ENCODE data around the gene GCNT4. TPM values are rescaled to one million over a fixed set of nuclear protein-coding genes. Genes with fewer than 3 reads are reported as not detected.

Gene GCNT4
- total and polyA plus RNA-seq, 2 donors (not counting 1 experiment from before 2014, with no cell fraction given) = 3.6 to 14.6 TPM

- Histone ChIP-seq H3K9ac (ENCODE audit: insufficient read depth, low read length) (no peak overlapping the region), H3K27me3 (ENCODE audit: control insufficient read depth, insufficient read depth, low read length) (no peaks in the 10 kb centered on the region), H3K27ac (ENCODE audit: insufficient read depth, low read length) (no peak overlapping the region), H3K4me3 (replicated peaks in 1 of 4; ENCODE audit: control extremely low read depth in 1 of 4, insufficient read depth in 1 of 4, low read depth in 3 of 4, low read length in 4 of 4) (no peak overlapping the region), H2AFZ (ENCODE audit: low read length) (no peak overlapping the region), H3K4me1 (ENCODE audit: control insufficient read depth, extremely low read depth, insufficient read depth, low read length) (no peaks in the 10 kb centered on the region), H3K79me2 (ENCODE audit: control insufficient read depth, insufficient read depth, low read length) (no peaks in the 10 kb centered on the region), H3K9me3 (ENCODE audit: control insufficient read depth, insufficient read depth, low read depth, low read length) (no peaks in the 10 kb centered on the region), H3K4me2 (ENCODE audit: extremely low read depth, insufficient read depth, low read length) (no peak overlapping the region), H3K36me3 (ENCODE audit: control insufficient read depth, insufficient read depth, low read length) (no peaks in the 10 kb centered on the region), H4K20me1 (ENCODE audit: control insufficient read depth, extremely low read depth, insufficient read depth, low read length) (no peaks in the 10 kb centered on the region)
- DNase-seq (ENCODE audit: low read depth in 2 of 2) = peak in 1 of 2 donors; percentile 28
- TF ChIP-seq, protein P1, sequence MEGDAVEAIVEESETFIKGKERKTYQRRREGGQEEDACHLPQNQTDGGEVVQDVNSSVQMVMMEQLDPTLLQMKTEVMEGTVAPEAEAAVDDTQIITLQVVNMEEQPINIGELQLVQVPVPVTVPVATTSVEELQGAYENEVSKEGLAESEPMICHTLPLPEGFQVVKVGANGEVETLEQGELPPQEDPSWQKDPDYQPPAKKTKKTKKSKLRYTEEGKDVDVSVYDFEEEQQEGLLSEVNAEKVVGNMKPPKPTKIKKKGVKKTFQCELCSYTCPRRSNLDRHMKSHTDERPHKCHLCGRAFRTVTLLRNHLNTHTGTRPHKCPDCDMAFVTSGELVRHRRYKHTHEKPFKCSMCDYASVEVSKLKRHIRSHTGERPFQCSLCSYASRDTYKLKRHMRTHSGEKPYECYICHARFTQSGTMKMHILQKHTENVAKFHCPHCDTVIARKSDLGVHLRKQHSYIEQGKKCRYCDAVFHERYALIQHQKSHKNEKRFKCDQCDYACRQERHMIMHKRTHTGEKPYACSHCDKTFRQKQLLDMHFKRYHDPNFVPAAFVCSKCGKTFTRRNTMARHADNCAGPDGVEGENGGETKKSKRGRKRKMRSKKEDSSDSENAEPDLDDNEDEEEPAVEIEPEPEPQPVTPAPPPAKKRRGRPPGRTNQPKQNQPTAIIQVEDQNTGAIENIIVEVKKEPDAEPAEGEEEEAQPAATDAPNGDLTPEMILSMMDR (conservative IDR thresholded peaks at IDR 0.05 in 1 of 2, IDR thresholded peaks at IDR 0.05 in 1 of 2; ENCODE audit: low read depth in 1 of 2, low read length in 2 of 2) = no peak
These were observed 21.0 kb downstream of the GCNT4 start for GRCh38 chr5:75031366-75031765.

GRCh38 chr5:75028090-75028489 lies 24.3 kb downstream of the GCNT4 start:
- no peak overlapping the region for H3K27ac ChIP-seq (ENCODE audit: insufficient read depth, low read length)
- H3K9me3 ChIP-seq (ENCODE audit: control insufficient read depth, insufficient read depth, low read depth, low read length) = no peaks in the 10 kb centered on the region
- H2AFZ ChIP-seq (ENCODE audit: low read length) = no peak overlapping the region
- no peaks in the 10 kb centered on the region for H3K27me3 ChIP-seq (ENCODE audit: control insufficient read depth, insufficient read depth, low read length)
- H3K4me3 ChIP-seq (replicated peaks in 1 of 4; ENCODE audit: control extremely low read depth in 1 of 4, insufficient read depth in 1 of 4, low read depth in 3 of 4, low read length in 4 of 4) = no peak overlapping the region
- no peak overlapping the region for H3K9ac ChIP-seq (ENCODE audit: insufficient read depth, low read length)
- no peak for DNase-seq (ENCODE audit: low read depth in 2 of 2)
- no peaks in the 10 kb centered on the region for H3K79me2 ChIP-seq (ENCODE audit: control insufficient read depth, insufficient read depth, low read length)
- TF ChIP-seq EZH2 (IDR thresholded peaks at IDR 0.05; ENCODE audit: low read length, missing control alignments) = no peak
- TF ChIP-seq, protein P1 (conservative IDR thresholded peaks at IDR 0.05 in 1 of 2, IDR thresholded peaks at IDR 0.05 in 1 of 2; ENCODE audit: low read depth in 1 of 2, low read length in 2 of 2) = no peak
- H3K4me1 ChIP-seq (ENCODE audit: control insufficient read depth, extremely low read depth, insufficient read depth, low read length) = no peaks in the 10 kb centered on the region
- no peak overlapping the region for H3K4me2 ChIP-seq (ENCODE audit: extremely low read depth, insufficient read depth, low read length)
- H4K20me1 ChIP-seq (ENCODE audit: control insufficient read depth, extremely low read depth, insufficient read depth, low read length) = no peaks in the 10 kb centered on the region
- H3K36me3 ChIP-seq (ENCODE audit: control insufficient read depth, insufficient read depth, low read length) = no peaks in the 10 kb centered on the region

GRCh38 chr5:75023368-75024159 lies 28.8 kb downstream of the GCNT4 start:
- Histone ChIP-seq H3K4me2 (ENCODE audit: extremely low read depth, insufficient read depth, low read length) (no peak overlapping the region), H3K4me3 (replicated peaks in 1 of 4; ENCODE audit: control extremely low read depth in 1 of 4, insufficient read depth in 1 of 4, low read depth in 3 of 4, low read length in 4 of 4) (no peak overlapping the region), H4K20me1 (ENCODE audit: control insufficient read depth, extremely low read depth, insufficient read depth, low read length) (no peaks in the 10 kb centered on the region), H3K9ac (ENCODE audit: insufficient read depth, low read length) (no peak overlapping the region), H3K4me1 (ENCODE audit: control insufficient read depth, extremely low read depth, insufficient read depth, low read length) (no peaks in the 10 kb centered on the region), H3K27ac (ENCODE audit: insufficient read depth, low read length) (no peak overlapping the region), H3K79me2 (ENCODE audit: control insufficient read depth, insufficient read depth, low read length) (no peaks in the 10 kb centered on the region), H3K36me3 (ENCODE audit: control insufficient read depth, insufficient read depth, low read length) (no peaks in the 10 kb centered on the region), H3K9me3 (ENCODE audit: control insufficient read depth, insufficient read depth, low read depth, low read length) (no peaks in the 10 kb centered on the region), H2AFZ (ENCODE audit: low read length) (no peak overlapping the region), H3K27me3 (ENCODE audit: control insufficient read depth, insufficient read depth, low read length) (no peaks in the 10 kb centered on the region)
- DNase-seq (ENCODE audit: low read depth in 2 of 2) = no peak
- TF ChIP-seq EZH2 (IDR thresholded peaks at IDR 0.05; ENCODE audit: low read length, missing control alignments) = no peak
- TF ChIP-seq, protein P1 (conservative IDR thresholded peaks at IDR 0.05 in 1 of 2, IDR thresholded peaks at IDR 0.05 in 1 of 2; ENCODE audit: low read depth in 1 of 2, low read length in 2 of 2) = no peak
